ENCODE data around the gene LARGE1.

- TF ChIP-seq POLR2A (IDR thresholded peaks at IDR 0.05; ENCODE audit: borderline replicate concordance, extremely low read depth, insufficient read depth, insufficient read length) (no peak), ZFX (IDR thresholded peaks at IDR 0.05) (no peak), CTCF (IDR thresholded peaks at IDR 0.05 in 2 of 3, conservative IDR thresholded peaks at IDR 0.05 in 1 of 3; ENCODE audit: borderline replicate concordance in 1 of 3, insufficient read depth in 1 of 3, low read depth in 2 of 3, low read length in 2 of 3) (no peak), POLR2AphosphoS5 (IDR thresholded peaks at IDR 0.05; ENCODE audit: low read depth, low read length) (no peak), EZH2 (IDR thresholded peaks at IDR 0.05) (no peak), SP1 (IDR thresholded peaks at IDR 0.05; ENCODE audit: low read depth) (no peak), YY1 (IDR thresholded peaks at IDR 0.05; ENCODE audit: extremely low read depth, insufficient replicate concordance, low read depth, low read length) (no peak), CEBPB (IDR thresholded peaks at IDR 0.05; ENCODE audit: low read depth) (no peak), SIN3A (IDR thresholded peaks at IDR 0.05; ENCODE audit: low read depth) (no peak), CBX3 (IDR thresholded peaks at IDR 0.05; ENCODE audit: low read depth) (no peak), EZH2phosphoT487 (IDR thresholded peaks at IDR 0.05; ENCODE audit: borderline replicate concordance) (no peak), REST (IDR thresholded peaks at IDR 0.05; ENCODE audit: low read depth) (no peak), FOSL1 (IDR thresholded peaks at IDR 0.05; ENCODE audit: low read depth) (no peak)
Observed at GRCh38 chr22:33812360-33812977, 107.8 kb downstream of the LARGE1 start.
